Tibial nerve (tissue), 4 donors: Measurements from ENCODE around the gene DNAAF2.
"Not testable (repeated sequence)": the region's sequence is repeated elsewhere in the genome, so short reads cannot be mapped to it uniquely, and the experiment has no call there.

Source experiments
- EP300 ChIP-seq, 2 donors: sonication (generic); formaldehyde crosslinking; IDR thresholded peaks; one replicate each; pipeline ENCODE4 v1.6.1; 2017; ENCODE audit warnings: antibody characterized with exemption in 2 of 2, mild to moderate bottlenecking in 1 of 2
- POLR2A ChIP-seq, 2 donors: fragments of 450-650 bp; IDR thresholded peaks; one replicate each; pipeline ENCODE4 v1.6.1; 2017; ENCODE audit warnings: antibody characterized with exemption in 2 of 2, mild to moderate bottlenecking in 2 of 2, moderate library complexity in 2 of 2
- TF ChIP-seq, protein P1 (sequence below), 5 experiments: fragments of 200-600 bp in 3 of 5; fragments of 450-650 bp in 2 of 5; sonication (generic) in 3 of 5; IDR thresholded peaks; one replicate each; pipeline ENCODE4 v1.5.1; 2016 to 2019; ENCODE audit warnings: antibody characterized with exemption in 5 of 5, mild to moderate bottlenecking in 3 of 5, moderate library complexity in 2 of 5

DNA sequence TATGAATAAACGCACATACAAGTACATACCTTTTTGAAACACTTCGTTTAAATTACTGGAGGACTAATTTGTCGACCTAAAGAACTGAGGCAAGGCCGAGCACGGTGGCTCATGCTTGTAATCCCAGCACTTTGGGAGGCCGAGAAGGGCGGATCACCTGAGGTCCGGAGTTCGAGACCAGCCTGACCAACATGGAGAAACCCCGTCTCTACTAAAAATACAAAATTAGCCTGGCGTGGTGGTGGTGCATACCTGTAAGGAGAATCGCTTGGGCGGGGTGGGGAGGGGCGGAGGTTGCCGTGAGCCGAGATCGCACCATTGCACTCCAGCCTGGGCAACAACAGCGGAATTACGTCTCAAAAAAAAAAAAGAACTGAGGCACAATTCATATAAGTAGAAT is 15.8 kb downstream of the DNAAF2 start:
- TF ChIP-seq, protein P1, sequence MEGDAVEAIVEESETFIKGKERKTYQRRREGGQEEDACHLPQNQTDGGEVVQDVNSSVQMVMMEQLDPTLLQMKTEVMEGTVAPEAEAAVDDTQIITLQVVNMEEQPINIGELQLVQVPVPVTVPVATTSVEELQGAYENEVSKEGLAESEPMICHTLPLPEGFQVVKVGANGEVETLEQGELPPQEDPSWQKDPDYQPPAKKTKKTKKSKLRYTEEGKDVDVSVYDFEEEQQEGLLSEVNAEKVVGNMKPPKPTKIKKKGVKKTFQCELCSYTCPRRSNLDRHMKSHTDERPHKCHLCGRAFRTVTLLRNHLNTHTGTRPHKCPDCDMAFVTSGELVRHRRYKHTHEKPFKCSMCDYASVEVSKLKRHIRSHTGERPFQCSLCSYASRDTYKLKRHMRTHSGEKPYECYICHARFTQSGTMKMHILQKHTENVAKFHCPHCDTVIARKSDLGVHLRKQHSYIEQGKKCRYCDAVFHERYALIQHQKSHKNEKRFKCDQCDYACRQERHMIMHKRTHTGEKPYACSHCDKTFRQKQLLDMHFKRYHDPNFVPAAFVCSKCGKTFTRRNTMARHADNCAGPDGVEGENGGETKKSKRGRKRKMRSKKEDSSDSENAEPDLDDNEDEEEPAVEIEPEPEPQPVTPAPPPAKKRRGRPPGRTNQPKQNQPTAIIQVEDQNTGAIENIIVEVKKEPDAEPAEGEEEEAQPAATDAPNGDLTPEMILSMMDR (IDR thresholded peaks at IDR 0.05): not testable (repeated sequence)
- TF ChIP-seq POLR2A, EP300 (IDR thresholded peaks at IDR 0.05): not testable (repeated sequence)
